Measurements from ENCODE around the gene LBHD1.

DNA sequence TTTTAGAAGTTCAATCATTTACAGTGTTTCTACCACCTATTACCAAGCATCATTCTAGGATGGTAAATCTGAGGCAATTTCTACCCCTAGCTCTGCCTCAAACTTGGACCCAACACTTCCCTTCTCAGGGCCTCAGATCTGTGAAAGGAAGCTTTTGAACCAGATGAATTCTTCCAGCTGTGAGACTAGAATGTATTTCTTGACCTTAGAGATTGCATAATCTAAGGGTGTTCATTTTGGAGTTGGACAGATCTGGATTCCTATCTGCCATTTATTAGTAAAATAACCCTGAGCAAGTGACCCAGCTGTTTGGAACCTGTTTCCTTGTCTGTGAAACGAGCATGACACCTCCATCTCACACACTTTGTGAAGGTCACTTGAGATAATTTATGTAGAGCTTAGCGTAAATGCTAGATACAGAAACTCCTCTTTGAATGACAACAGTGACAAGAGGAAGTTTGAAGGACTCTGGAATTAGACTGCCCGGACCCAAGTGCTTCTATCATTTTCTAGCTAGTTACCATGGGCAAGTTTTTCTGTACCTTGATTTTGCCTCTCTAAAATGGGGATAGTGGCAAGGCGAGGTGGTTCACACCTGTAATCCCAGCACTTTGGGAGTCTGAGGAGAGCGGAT lies 15.2 kb downstream of the LBHD1 start:
- no peak for TF ChIP-seq CTCF (conservative IDR thresholded peaks at IDR 0.05; ENCODE audit: low read length)
- TF ChIP-seq EZH2phosphoT487 (IDR thresholded peaks at IDR 0.05; ENCODE audit: borderline replicate concordance, low read depth, low read length), result no peak
